ENCODE results near the gene TRPM3.

- TF ChIP-seq POLR2AphosphoS5 (IDR thresholded peaks at IDR 0.05) (no peak), POLR2A (IDR thresholded peaks at IDR 0.05) (no peak), EP300 (IDR thresholded peaks at IDR 0.05) (no peak)
- TF ChIP-seq, protein P1, sequence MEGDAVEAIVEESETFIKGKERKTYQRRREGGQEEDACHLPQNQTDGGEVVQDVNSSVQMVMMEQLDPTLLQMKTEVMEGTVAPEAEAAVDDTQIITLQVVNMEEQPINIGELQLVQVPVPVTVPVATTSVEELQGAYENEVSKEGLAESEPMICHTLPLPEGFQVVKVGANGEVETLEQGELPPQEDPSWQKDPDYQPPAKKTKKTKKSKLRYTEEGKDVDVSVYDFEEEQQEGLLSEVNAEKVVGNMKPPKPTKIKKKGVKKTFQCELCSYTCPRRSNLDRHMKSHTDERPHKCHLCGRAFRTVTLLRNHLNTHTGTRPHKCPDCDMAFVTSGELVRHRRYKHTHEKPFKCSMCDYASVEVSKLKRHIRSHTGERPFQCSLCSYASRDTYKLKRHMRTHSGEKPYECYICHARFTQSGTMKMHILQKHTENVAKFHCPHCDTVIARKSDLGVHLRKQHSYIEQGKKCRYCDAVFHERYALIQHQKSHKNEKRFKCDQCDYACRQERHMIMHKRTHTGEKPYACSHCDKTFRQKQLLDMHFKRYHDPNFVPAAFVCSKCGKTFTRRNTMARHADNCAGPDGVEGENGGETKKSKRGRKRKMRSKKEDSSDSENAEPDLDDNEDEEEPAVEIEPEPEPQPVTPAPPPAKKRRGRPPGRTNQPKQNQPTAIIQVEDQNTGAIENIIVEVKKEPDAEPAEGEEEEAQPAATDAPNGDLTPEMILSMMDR (IDR thresholded peaks at IDR 0.05) = no peak
Measured at GRCh38 chr9:70840266-70840665, 281.2 kb downstream of the TRPM3 start.
